Adrenal gland (tissue), 12 donors: ENCODE measurements around the gene ABHD13. TPM values are rescaled to one million over a fixed set of nuclear protein-coding genes. Genes with fewer than 3 reads are reported as not detected.

Experiments
- DNase-seq, 7 donors: peaks; one replicate each; pipeline ENCODE4 v3.0.0-alpha.2; 2019 to 2020
- H3K27ac ChIP-seq, 5 donors: fragments of 200-600 bp; sonication (generic) in 4 of 5; 1 replicate in 3 of 5; 2 replicates in 2 of 5; pipeline versions ENCODE4 v1.5.1 to v1.8.0; 2016 to 2020; ENCODE audit warnings: mild to moderate bottlenecking in 1 of 5
- H3K27me3 ChIP-seq: fragments of 200-600 bp; 2 replicates; pipeline ENCODE4 v1.8.0; 2021
- H3K36me3 ChIP-seq, 2 donors: fragments of 200-600 bp; replicated peaks in 1 of 2; 1 replicate in 1 of 2; 2 replicates in 1 of 2; pipeline versions ENCODE4 v1.5.1 to v1.8.0; 2018 to 2022
- H3K4me1 ChIP-seq, 2 donors: fragments of 200-600 bp; replicated peaks in 1 of 2; 1 replicate in 1 of 2; 2 replicates in 1 of 2; pipeline versions ENCODE4 v1.5.1 to v1.8.0; 2018 to 2021
- H3K4me3 ChIP-seq, 4 donors: fragments of 200-600 bp; sonication (generic) in 3 of 4; one replicate each; pipeline ENCODE4 v1.5.1; 2016 to 2018
- H3K9me3 ChIP-seq, 3 donors: fragments of 200-600 bp; sonication (generic) in 1 of 3; replicated peaks in 1 of 3; 1 replicate in 2 of 3; 2 replicates in 1 of 3; pipeline versions ENCODE4 v1.5.1 to v1.8.0; 2016 to 2021
- CTCF ChIP-seq, 6 experiments: fragments of 450-650 bp in 4 of 6; fragments of 200-600 bp in 2 of 6; sonication (generic) in 1 of 6; IDR thresholded peaks; 1 replicate in 5 of 6; 2 replicates in 1 of 6; pipeline versions ENCODE4 v1.5.1 to v1.8.0; 2016 to 2021; ENCODE audit warnings: antibody characterized with exemption in 6 of 6, mild to moderate bottlenecking in 2 of 6, moderate library complexity in 1 of 6
- POLR2A ChIP-seq, 2 donors: fragments of 450-650 bp; IDR thresholded peaks; one replicate each; pipeline ENCODE4 v1.6.1; 2017; ENCODE audit warnings: antibody characterized with exemption in 2 of 2, mild to moderate bottlenecking in 2 of 2, moderate library complexity in 1 of 2
- WGBS, 4 donors: extraction: QIAGEN DNeasy Blood & Tissue Kit in 2 of 4; methylation state at CpG; one replicate each; pipeline versions ENCODE4 v1.1.5 to v1.1.7; 2013 to 2017; 5-methylcytosine and 5-hydroxymethylcytosine counted together
- intact Hi-C, 2 donors: fragments of 100-400 bp; cut with DNase I; formaldehyde crosslinking; loops; one replicate each; pipeline versions ENCODE4 v1.14.1 to v1.15.0; 2022 to 2023
- polyA plus RNA-seq, 3 donors: library from polyadenylated mRNA; stranded (reverse); fragments of 200-250 nt in 2 of 3; fragments of 350-450 nt in 1 of 3; fragmentation: Illumina TruSeq in 1 of 3; extraction: RNeasy Lipid Tissue Mini Kit (QIAGEN cat#74804) in 1 of 3; gene quantifications; one replicate each; pipeline ENCODE4 v1.2.3, GENCODE V29; 2013 to 2014
- total RNA-seq, 9 donors: library from RNA; depleted of rRNA in 4 of 9; stranded (reverse); fragments of >200 nt in 4 of 9; fragments of 120-200 nt in 1 of 9; fragmentation: NEBNext Ultra II Directional in 1 of 9; extraction: Animal tissue kit (Norgen Biotek cat#: 25700) in 1 of 9; gene quantifications; one replicate each; pipeline versions ENCODE4 v1.1.0 to v1.2.4, GENCODE V29; 2013 to 2023
- donor health status: healthy with polysubstance abuse.
- donor health status: Bipolar disorder and iron deficiency.
- donor health status: DM: yes; HTN: yes; CAD: no.
- donor health status: DM: no; HTN: no; CAD: no.
- donor health status: DM: no; HTN: no; CAD: no.
- donor health status: DM: yes; HTN: yes; CAD: no.

ABHD13 gene
- total and polyA plus RNA-seq, 12 donors, result 2.6 to 11.6 (median 8.3) TPM

DNA sequence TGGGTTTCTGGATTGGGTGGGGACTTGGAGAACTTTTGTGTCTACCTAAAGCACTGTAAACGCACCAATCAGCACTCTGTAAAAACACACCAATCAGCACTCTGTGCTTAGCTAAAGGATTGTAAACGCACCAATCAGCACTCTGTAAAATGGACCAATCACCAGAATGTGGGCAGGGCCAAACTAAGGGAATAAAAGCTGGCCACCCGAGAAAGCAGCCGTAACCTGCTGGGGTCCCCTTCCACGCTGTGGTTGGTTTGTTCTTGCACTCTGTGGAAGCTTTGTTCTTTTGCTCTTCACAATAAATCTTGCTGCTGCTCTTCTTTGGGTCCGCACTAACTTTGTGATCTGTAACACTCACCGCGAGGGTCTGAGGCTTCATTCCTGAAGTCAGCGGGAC is 40.1 kb upstream of the ABHD13 start:
- Histone ChIP-seq H3K9me3 (no peaks in the 10 kb centered on the region), H3K4me3 (no peak overlapping the region), H3K4me1 (no peaks in the 10 kb centered on the region), H3K36me3 (no peaks in the 10 kb centered on the region), H3K27me3 (no peaks in the 10 kb centered on the region), H3K27ac (no peak overlapping the region)
- 78 to 84% (median 82%) methylated on average over 9 of the region's 9 CpGs for WGBS, 4 donors
- DNase-seq, result no peak
- intact Hi-C loops, result no loop called here
- TF ChIP-seq POLR2A (IDR thresholded peaks at IDR 0.05) (no peak), CTCF (IDR thresholded peaks at IDR 0.05) (no peak)

DNA sequence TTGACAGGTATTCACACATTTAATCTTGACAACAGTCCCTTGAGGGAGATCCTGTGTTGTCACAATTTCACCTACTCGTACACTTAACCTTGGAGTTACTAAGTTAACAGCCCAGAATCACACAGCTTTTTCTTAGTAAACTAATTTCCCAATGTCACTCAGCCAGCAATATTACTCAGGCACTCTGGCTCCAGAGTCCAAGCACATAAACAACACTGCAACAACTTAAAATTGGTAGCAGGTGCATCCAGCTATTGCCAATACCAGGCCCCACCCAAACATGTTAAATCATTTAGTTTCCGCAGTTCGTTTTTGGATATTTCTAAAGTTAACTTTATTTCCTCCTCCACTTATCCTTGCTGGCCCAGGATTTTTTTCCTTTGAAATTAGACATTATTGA is 35.5 kb upstream of the ABHD13 start:
- intact Hi-C loops, result no loop called here

DNA sequence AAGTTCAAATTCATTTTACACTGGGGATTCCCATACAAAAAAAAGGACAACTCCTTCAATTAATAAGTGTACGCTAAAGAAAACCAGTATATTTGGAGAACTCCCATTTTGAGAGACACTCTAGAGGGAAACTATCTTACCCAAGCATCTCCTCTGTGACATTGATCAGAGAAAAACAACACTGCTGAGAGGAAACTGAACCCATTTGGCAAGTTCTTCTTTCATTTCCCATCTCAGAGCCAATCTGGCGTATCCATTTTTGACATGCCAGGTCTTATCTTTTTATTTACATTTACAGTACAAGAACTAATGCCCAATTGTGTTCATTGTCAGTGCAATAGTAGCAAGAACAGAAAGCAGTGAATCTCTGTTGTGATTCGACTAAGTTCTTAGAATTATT is 33.0 kb upstream of the ABHD13 start:
- Histone ChIP-seq H3K27me3 (no peaks in the 10 kb centered on the region), H3K9me3 (no peaks in the 10 kb centered on the region), H3K36me3 (no peaks in the 10 kb centered on the region), H3K27ac (no peak overlapping the region), H3K4me3 (no peak overlapping the region), H3K4me1 (no peaks in the 10 kb centered on the region)
- intact Hi-C loops, result no loop called here
- DNase-seq, result no peak
- TF ChIP-seq CTCF (IDR thresholded peaks at IDR 0.05) (no peak), POLR2A (IDR thresholded peaks at IDR 0.05) (no peak)
- WGBS, 4 donors, result 68 to 78% (median 73%) methylated on average over 3 of the region's 3 CpGs

More for the DNA sequence above, 35.5 kb upstream of the ABHD13 start:
- 61 to 74% (median 65%) methylated on average over 3 of the region's 3 CpGs for WGBS, 4 donors
- Histone ChIP-seq H3K9me3 (no peaks in the 10 kb centered on the region), H3K4me3 (no peak overlapping the region), H3K27ac (no peak overlapping the region), H3K4me1 (no peaks in the 10 kb centered on the region), H3K27me3 (no peaks in the 10 kb centered on the region), H3K36me3 (no peaks in the 10 kb centered on the region)
- TF ChIP-seq POLR2A (IDR thresholded peaks at IDR 0.05) (no peak), CTCF (IDR thresholded peaks at IDR 0.05) (no peak)
- no peak for DNase-seq

- H3K9me3 ChIP-seq, result no peaks in the 10 kb centered on the region
- WGBS, 4 donors, result 55 to 65% (median 59%) methylated on average over 2 of the region's 2 CpGs
These were observed 29.9 kb upstream of the ABHD13 start for GRCh38 chr13:108188260-108188659.

More at GRCh38 chr13:108188260-108188659, 29.9 kb upstream of the ABHD13 start:
- H3K4me3 ChIP-seq, result no peak overlapping the region
- no peaks in the 10 kb centered on the region for H3K27me3 ChIP-seq
- no peaks in the 10 kb centered on the region for H3K36me3 ChIP-seq
- intact Hi-C loops, result no loop called here
- no peaks in the 10 kb centered on the region for H3K4me1 ChIP-seq
- TF ChIP-seq POLR2A (IDR thresholded peaks at IDR 0.05), result no peak
- no peak for TF ChIP-seq CTCF (IDR thresholded peaks at IDR 0.05)
- DNase-seq, result no peak
- no peak overlapping the region for H3K27ac ChIP-seq
